HS-5 (cell line): ENCODE results near the gene ATF6B.
A peak's percentile ranks its signal among the peaks of the same experiment; 100 is the strongest.
"Not testable (repeated sequence)": the region's sequence is repeated elsewhere in the genome, so short reads cannot be mapped to it uniquely, and the experiment has no call there.

Experiments
- DNase-seq: peaks from one replicate; pipeline ENCODE4 v3.0.0-alpha.2; 2012; ENCODE audit warnings: low read depth

The ATF6B gene

DNA sequence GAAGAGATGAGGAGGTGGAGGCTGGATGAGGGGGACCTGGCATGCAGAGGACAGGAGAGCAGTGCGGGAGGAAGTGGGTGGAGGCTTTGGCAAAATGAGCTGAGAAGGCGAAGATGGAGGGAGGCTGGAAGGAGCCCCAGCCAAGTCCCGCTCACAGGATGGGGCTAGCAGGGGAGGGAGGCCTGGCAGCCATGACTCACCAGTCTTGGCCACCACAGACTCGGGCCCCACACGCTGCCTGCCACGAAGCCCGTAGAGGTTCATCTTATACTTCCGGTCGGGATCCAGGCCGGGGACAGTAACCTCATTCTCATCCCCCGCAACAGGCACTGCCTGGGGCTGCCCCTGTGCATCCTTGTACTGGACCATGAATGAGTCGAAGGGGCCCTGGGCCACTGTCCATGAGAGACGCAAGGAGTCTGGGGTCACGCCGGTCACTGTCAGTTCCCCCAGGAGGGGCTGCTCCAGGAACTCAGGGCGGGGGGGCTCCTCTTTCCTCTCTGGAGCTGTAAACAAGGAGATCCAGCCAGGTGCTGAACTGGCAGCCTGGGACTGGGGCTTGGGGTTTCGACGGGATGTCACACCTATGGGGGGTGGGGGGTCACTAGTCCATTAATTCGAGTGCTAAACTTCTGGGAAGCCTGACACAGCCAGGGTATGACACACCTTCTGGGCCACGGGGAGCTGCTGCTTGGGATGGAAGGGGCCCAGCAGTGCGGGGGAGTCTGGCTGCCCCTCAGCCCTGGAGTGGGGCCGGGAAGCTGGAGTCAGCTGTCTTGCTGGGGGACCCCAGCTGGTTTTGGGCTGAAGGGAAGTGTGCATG is 46.7 kb downstream of the ATF6B start:
- peak; percentile 66 for DNase-seq

DNA sequence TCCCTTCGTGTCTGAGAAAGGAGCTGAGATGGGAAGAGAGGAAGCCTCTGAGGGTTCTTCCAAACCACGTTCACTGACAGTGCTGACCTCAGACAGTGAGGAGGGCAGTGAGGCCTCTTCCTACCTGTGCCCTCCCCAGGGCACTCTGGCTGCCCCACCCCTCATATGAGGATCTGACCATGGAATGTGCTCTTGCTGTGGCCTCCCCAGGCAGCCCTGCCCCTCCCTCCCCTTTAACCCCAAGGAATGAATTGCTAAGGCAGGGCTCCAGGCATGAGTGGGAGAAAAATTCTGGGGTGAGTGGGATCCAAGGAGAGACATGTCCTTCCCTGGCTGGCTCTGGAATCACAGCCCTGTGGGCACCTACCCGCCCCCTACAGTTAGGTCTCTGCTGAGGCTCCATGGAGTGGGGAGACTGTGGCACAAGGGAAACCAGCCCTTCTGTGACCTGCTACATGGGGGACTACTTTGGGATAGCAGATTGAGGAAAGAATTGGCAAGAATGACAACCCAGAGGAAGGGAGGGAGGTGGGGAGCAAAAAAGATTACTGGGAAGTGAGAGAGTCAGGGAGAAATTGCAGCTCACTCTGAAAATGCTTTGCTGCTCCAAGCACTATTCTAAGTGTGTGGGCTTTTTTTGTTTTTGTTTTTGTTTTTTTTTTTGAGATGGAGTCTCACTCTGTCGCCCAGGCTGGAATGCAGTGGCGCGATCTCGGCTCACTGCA is 48.3 kb downstream of the ATF6B start:
- DNase-seq = no peak

DNA sequence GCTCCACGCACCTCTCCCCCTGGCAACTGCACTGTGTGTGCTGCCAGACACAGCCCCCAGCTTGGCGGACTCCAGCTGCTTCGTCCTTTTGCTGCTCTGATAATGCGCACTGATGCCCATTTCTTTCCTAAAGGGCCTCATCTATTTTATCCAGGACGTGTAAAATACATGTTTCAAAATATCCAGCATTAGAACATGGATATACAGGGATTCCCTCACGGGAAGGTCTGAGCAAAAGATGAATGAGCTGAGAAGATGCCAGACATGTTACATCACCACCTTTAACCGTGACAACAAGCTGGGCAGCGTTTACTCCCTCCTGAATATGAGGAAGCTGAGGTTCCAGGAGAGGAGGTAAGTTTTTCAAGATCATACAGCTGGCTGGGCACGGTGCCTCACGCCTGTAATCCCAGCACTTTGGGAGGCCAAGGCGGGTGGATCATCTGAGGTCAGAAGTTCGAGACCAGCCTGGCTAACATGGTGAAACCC is 51.7 kb downstream of the ATF6B start:
- DNase-seq = peak; percentile 79

DNA sequence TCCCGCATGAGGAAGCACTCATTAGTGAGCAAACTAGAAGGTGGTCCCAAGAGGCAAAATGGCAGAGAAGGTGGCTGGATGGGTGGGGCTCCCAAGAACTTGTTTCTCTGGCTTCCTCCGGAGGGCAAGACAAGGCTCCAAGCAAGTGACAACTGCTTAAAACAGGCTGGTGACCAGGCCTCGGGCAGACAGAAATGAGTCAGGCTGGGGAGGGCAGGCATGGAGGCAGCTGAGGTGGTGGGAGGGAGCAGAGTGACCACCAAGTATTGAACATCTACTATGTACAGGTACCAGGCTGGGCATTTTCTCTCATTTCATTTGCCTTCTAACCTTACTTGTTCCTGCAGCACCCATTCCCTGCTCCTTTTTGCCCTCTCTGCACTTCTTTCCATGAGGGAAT is 52.3 kb downstream of the ATF6B start:
- DNase-seq = no peak

DNA sequence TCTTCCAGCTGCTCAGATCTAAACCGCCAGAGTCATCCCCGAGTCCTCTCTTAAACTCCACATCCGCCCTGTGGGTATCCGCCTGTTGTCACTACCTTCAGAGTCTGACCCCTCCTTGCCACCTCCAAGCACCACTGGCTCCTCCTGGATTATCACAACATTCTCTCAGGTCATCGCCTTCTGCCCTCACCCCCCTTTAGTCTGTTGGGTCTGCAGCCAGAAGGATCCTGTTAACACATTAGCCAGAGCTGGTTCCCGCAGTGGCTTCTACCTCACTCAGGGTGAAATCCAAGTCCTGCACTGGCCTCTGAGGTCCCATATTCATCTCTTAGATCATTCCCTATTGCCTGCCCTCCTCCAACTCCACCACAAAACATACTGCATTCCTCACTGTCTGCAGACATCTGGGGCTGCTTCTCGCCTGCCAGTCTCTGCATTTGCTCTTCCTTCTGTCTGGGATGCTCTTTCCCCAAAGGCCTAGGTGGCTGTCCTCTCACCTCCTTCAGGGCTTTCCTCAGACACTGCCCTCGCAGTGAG is 53.0 kb downstream of the ATF6B start:
- no peak for DNase-seq

DNA sequence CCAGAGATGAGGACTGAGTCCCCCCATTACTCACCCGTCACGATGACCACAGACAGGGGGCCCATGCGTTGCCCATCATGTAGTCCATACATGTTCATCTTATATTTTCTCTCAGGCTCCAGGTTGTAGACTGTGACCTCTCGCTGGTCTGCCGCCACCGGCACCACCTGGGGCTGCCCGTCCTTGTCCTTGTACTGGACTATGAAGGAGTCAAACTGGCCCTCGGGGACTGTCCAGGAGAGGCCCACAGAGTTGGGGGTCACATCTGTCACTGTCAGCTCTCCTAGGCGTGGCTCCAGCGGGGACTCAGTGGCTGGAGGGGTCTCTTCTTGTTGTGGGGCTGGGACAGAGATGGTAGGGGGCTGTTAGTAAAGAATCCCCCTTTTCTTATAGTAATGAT is 54.4 kb downstream of the ATF6B start:
- no peak for DNase-seq

DNA sequence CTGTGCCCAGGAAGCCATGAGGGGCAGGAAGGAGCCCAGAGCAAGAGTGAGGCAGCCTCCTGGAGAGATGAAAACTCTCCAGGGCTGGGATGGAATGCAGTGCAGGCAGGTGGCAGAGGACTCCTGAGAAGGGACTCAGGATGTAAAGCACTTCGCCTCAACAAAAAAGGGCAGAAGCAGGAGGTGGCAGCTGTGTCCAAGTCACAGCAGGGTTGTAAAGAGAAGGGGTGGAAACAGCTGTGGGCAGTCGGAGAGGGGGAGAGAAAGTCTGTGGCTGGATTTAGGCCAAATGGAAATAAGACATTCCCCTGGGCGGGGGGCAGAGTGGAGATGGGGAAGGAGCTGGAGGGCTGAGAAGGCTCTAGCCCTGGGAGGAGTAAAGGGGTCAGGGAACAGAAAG is 54.9 kb downstream of the ATF6B start:
- DNase-seq = no peak

DNA sequence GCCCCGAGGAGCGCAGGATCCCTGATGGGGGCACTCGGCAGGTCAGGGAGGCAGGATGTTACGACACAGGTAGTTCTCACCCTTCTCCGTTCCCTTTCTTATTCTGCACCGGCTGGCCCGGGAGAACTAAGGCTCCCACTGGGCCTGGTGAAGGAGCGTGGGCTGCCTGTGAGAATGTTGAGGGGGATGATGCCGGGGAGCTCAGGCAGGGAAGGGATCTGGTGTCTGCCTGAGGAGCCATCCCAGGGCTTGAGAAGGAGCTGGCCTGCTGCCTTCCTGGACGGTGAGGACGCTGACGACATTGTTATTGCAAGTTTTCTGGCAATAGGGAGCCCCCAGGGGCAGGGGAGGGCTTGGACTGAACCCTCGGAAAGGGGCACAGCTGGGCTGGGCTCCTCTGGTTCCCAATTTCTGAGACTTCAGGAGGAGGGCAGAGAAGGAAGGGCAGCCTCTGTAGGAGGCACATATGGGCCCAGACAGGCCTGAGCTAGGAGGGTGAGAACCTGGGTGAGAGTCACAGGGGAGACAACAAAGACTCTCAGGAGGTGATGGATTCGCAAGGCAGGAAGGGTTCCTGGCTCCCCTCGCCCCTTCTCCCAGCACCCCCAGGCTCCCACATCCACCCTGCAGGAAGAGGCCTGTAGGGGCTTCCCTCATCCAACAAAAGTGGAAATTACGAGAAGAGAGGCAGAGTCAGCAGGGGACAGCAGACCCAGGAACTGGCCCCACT is 57.1 kb downstream of the ATF6B start:
- no peak for DNase-seq

DNA sequence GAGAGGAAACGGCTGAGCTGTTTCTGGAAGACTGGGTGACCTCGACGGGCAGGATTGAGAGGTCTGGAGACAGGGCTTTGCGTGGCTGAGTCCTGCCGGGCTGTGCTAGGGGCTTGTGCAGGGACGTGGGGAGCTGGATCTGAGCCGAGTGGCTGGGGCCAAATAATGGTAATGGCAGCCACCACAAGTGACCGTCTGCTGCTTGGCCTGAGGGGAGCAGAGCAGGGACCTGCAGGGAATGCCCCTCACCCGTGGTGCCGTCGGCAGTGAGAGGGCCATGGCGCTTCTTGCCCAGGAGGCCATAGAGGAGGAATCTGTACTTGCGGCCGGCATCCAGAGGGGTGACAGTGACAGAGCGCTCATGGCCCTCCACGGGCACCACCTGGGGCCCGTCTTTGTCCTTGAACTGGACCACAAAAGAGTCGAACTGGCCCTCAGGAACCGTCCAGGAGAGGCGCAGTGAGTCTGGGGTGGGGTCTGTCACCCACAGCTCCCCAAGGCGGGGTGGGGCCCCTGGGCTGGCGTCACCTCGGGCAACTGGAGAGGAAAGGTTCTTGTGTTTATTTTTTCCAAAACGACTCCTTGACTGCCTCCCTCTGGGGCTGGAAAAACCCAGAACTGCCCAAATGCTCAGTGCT is 58.0 kb downstream of the ATF6B start:
- no peak for DNase-seq

DNA sequence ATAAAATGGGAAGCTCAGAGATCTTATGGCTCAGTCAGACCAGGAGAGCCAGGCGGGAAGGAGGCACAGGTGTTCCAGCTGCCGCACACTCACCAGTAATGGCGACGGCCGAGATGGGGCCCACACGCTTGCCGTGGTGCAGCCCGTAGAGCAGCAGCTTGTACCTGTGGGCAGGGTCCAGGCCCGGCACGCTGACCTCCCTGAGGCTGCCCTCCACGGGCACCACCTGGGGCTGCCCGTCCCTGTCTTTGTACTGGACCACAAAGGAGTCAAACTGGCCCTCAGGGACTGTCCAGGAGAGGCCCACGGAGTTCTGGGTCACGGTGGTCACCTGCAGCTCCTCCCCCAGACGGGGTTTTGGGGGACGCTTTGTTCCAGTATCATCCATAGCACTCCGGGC is 58.6 kb downstream of the ATF6B start:
- DNase-seq = no peak

DNA sequence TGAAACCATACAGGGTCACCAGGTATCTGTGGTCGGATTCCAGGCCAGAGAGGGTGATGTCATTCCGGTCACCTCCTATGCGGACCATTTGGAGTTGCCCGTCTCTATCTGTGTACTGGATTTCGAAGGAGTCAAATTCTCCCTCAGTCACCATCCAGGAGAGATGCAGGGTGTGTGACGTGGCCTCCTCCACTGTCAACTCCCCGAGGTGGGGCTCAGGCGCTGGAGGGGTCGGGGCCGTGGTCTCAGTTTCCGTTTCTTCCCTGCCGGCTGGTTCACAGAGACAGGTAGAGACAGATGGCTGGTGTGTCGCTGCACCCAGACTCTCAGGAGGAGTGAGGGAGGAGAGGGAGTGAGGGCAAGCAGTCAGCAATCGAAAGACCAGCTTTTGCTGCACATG is 59.2 kb downstream of the ATF6B start:
- DNase-seq = no peak

DNA sequence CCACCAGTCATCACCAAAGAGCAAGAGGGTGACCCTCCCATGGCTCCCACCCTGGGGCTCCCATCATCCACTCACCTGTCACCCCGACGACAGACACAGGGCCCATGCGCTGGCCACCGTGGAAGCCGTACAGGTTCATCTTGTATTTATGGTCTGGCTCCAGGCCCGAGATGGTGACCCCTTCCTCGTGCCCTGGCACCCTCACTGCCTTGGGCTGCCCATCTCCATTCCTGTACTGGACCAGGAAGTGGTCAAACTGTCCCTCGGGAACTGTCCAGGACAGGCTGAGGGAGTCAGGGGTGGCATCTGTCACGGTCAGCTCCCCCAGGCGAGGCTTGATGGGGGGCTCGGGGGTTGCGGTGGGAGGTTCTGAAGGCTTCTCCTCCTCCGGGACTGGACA is 59.7 kb downstream of the ATF6B start:
- not testable (repeated sequence) for DNase-seq

DNA sequence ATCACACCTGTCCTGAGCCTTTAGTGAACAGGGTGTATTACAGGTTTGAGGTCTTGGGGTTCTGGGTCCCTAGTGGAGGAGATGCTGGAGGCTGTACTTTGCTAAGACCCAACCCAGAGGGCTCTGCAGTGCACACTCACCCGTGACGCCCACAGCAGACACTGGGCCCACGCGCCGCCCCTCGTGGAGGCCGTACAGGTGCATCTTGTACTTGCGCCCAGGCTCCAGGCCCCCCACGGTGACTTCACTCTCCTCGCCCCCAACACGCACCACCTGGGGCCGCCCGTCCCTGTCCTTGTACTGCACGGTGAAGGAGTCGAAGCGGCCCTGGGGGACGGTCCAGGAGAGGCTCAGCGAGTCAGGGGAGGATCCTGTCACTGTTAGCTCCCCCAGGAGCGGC is 60.5 kb downstream of the ATF6B start:
- DNase-seq = not testable (repeated sequence)
